K562 (cell line): ENCODE results near the gene TRIM38. TPM values are rescaled to one million over a fixed set of nuclear protein-coding genes. Genes with fewer than 3 reads are reported as not detected.
A peak's percentile ranks its signal among the peaks of the same experiment; 100 is the strongest.

Experiments used
- ATAC-seq: fragments of 200-7000 bp; cut with Tn5 transposase; 3 replicates; pipeline ENCODE4 v1.9.1; 2020; ENCODE audit warnings: moderate library complexity
- BruUV-seq: library from RNA; stranded (reverse); fragments of 400-500 nt; replicated peaks from 2 replicates; lab custom pipeline; 2021; lab: Mats Ljungman, UMichigan
- CTCF ChIA-PET: fragments of 300-600 bp; formaldehyde crosslinking; extraction: SDS; loops from one replicate; lab custom pipeline; 2021; ENCODE audit warnings: low intra/inter-chr PET ratio; lab: Yijun Ruan, JAX
- POLR2A ChIA-PET: fragments of 300-600, 350-650 bp; sonication (Branson Sonifier 250); formaldehyde crosslinking; extraction: SDS; loops from one replicate; lab custom pipeline; 2021; ENCODE audit warnings: antibody characterized with exemption, inconsistent platforms; lab: Yijun Ruan, JAX
- DNase-seq, 4 experiments: peaks; one replicate each; pipeline versions ENCODE4 v3.0.0 to v3.0.0-alpha.2; 2011 to 2018; ENCODE audit warnings: low spot score in 3 of 4, mixed read lengths in 3 of 4; ENCODE audit errors: extremely low read depth in 1 of 4
- FAIRE-seq: peaks from 2 replicates; lab custom pipeline; 2011; peaks lifted over from hg19 to GRCh38; lab: Jason Lieb, UNC
- H2AFZ ChIP-seq: 2 replicates; pipeline ENCODE4 v1.6.0; 2011; ENCODE audit warnings: low read depth, low read length, control low read depth, inconsistent platforms
- H3K27ac ChIP-seq: fragments of 200-600 bp; 3 replicates; pipeline ENCODE4 v1.8.0; 2011; ENCODE audit warnings: low read depth, mild to moderate bottlenecking, control low read depth, inconsistent platforms, low read length, moderate library complexity, mixed read lengths; ENCODE audit errors: extremely low read depth
- H3K27me3 ChIP-seq, 2 experiments: fragments of 300-600 bp in 1 of 2; 2 replicates in 1 of 2; 3 replicates in 1 of 2; pipeline versions ENCODE4 v1.6.0 to v1.8.0; 2011; ENCODE audit warnings: inconsistent platforms in 2 of 2, low read length in 2 of 2, mild to moderate bottlenecking in 1 of 2, mixed read lengths in 1 of 2, moderate library complexity in 1 of 2; ENCODE audit not compliant: control insufficient read depth in 2 of 2, insufficient read depth in 2 of 2
- H3K36me3 ChIP-seq: fragments of 300-600 bp; 3 replicates; pipeline ENCODE4 v1.8.0; 2011; ENCODE audit warnings: mild to moderate bottlenecking, low read length, inconsistent platforms; ENCODE audit not compliant: control insufficient read depth, insufficient read depth
- H3K4me1 ChIP-seq, 2 experiments: fragments of 200-600 bp in 1 of 2; replicated peaks in 1 of 2; 2 replicates in 1 of 2; 3 replicates in 1 of 2; pipeline versions ENCODE4 v1.5.1 to v1.8.0; 2011; ENCODE audit warnings: inconsistent platforms in 2 of 2, low read length in 2 of 2, mild to moderate bottlenecking in 1 of 2, mixed read lengths in 1 of 2, moderate library complexity in 1 of 2; ENCODE audit not compliant: control insufficient read depth in 2 of 2, insufficient read depth in 2 of 2
- H3K4me2 ChIP-seq: 2 replicates; pipeline ENCODE4 v1.6.1; 2011; ENCODE audit warnings: low read length, control low read depth, inconsistent platforms, mixed read lengths; ENCODE audit not compliant: insufficient read depth
- H3K4me3 ChIP-seq: fragments of 200-600 bp; sonication (generic), shearing (Covaris generic); 2 replicates; pipeline ENCODE4 v1.5.1; 2016; ENCODE audit warnings: control low read depth, inconsistent platforms
- H3K79me2 ChIP-seq: fragments of 200-600 bp; 3 replicates; pipeline ENCODE4 v1.8.0; 2011; ENCODE audit warnings: low read length, inconsistent platforms; ENCODE audit not compliant: control insufficient read depth, insufficient read depth
- H3K9ac ChIP-seq, 2 experiments: 2 replicates each; pipeline versions ENCODE4 v1.6.0 to v1.6.1; 2011; ENCODE audit warnings: low read depth in 2 of 2, low read length in 2 of 2, control low read depth in 1 of 2, inconsistent platforms in 1 of 2, mild to moderate bottlenecking in 1 of 2, mixed read lengths in 1 of 2; ENCODE audit not compliant: insufficient read depth in 1 of 2
- H3K9me1 ChIP-seq: one replicate; pipeline ENCODE4 v1.6.0; 2011; ENCODE audit warnings: inconsistent platforms, mild to moderate bottlenecking, low read length, moderate library complexity; ENCODE audit not compliant: control insufficient read depth, insufficient read depth
- H3K9me3 ChIP-seq: replicated peaks from 2 replicates; pipeline ENCODE4 v1.5.1; 2011; ENCODE audit warnings: low read depth, low read length, inconsistent platforms; ENCODE audit not compliant: control insufficient read depth, insufficient read depth
- H4K20me1 ChIP-seq: replicated peaks from 2 replicates; pipeline ENCODE4 v1.6.1; 2011; ENCODE audit warnings: low read length, inconsistent platforms, mixed read lengths; ENCODE audit not compliant: control insufficient read depth, insufficient read depth
- GTF2E2 ChIP-seq: fragments of 200-800 bp; sonication (Bioruptor generic); IDR thresholded peaks from 2 replicates; pipeline ENCODE4 v1.6.1; 2016; ENCODE audit warnings: missing genetic modification characterization, missing compliant biosample characterization
- NCOA1 ChIP-seq: fragments of 450-650 bp; IDR thresholded peaks from 2 replicates; pipeline ENCODE4 v1.6.1; 2016; ENCODE audit warnings: low read depth
- NRF1 ChIP-seq, 2 experiments: fragments of 450-650 bp; IDR thresholded peaks in 1 of 2; conservative IDR thresholded peaks in 1 of 2; 2 replicates each; pipeline ENCODE4 v1.6.1; 2014; ENCODE audit warnings: mild to moderate bottlenecking in 2 of 2
- POLR3A ChIP-seq: IDR thresholded peaks from 2 replicates; pipeline ENCODE4 v1.6.1; 2011; ENCODE audit warnings: borderline replicate concordance, mild to moderate bottlenecking, moderate library complexity; ENCODE audit not compliant: insufficient read length, insufficient read depth; ENCODE audit errors: extremely low read depth
- SMAD2 ChIP-seq: fragments of 150-350 bp; IDR thresholded peaks from 2 replicates; pipeline ENCODE4 v1.6.1; 2014; ENCODE audit warnings: low read depth, mild to moderate bottlenecking, low read length
- STAG1 ChIP-seq: sonication (generic); formaldehyde crosslinking; IDR thresholded peaks from 2 replicates; pipeline ENCODE4 v1.5.0; 2020; ENCODE audit warnings: missing genetic modification reagents, borderline replicate concordance
- ZC3H11A ChIP-seq: IDR thresholded peaks from 2 replicates; pipeline ENCODE4 v1.6.1; 2012; ENCODE audit warnings: low read depth, low read length, improper control_type of control experiment
- ZNF316 ChIP-seq: fragments of 450-650 bp; IDR thresholded peaks from 2 replicates; pipeline ENCODE4 v1.6.1; 2016
- WGBS: fragments of 100-300 bp; shearing (Covaris generic); methylation state at CpG from one replicate; pipeline ENCODE4 v1.1.6; 2016; ENCODE audit warnings: low coverage, mixed read lengths; ENCODE audit not compliant: insufficient coverage; ENCODE audit errors: missing lambda C conversion rate; 5-methylcytosine and 5-hydroxymethylcytosine counted together
- in situ Hi-C: fragments of 300-500 bp; cut with MboI; formaldehyde crosslinking; loops from 4 replicates; pipeline ENCODE4 v1.15.0; 2018; ENCODE audit warnings: inconsistent platforms, mixed read lengths
- intact Hi-C: fragments of 100-400 bp; cut with micrococcal nuclease; formaldehyde crosslinking; loops from 2 replicates; pipeline ENCODE4 v1.14.2; 2022
- polyA plus RNA-seq, 8 experiments: library from polyadenylated mRNA; depleted of rRNA in 4 of 8; stranded (reverse) in 5 of 8; unstranded in 3 of 8; fragments of >200 nt; fragmentation: Nextera tagmentation in 2 of 8; fragmentation: Illumina TruSeq in 1 of 8; extraction: Ambion mirVana in 2 of 8; extraction: Trizol in 1 of 8; gene quantifications; 2 replicates each; pipeline versions ENCODE4 v1.2.1 to v1.2.3, GENCODE V29; 2011 to 2014; ENCODE audit warnings: inconsistent platforms in 1 of 8, missing spikeins in 1 of 8
- total RNA-seq, 7 experiments: library from RNA; depleted of rRNA in 6 of 7; stranded (reverse); fragments of >200 nt in 6 of 7; fragmentation: Illumina TruSeq in 2 of 7; extraction: Trizol in 2 of 7; gene quantifications; 2 replicates each; pipeline versions ENCODE4 v1.2.1 to v1.2.3, GENCODE V29; 2011 to 2021; ENCODE audit warnings: low replicate concordance in 1 of 7

The TRIM38 gene
- total and polyA plus RNA-seq, 9 of the 15 experiments (the other 6 are each of a cell fraction or from before 2014, with no cell fraction given) = 1.7 to 6.7 (median 6.3) TPM

- TF ChIP-seq SMAD2 (no peak), STAG1 (CRISPR knock-in tag) (no peak), ZNF316 (peak; percentile 81), NCOA1 (no peak)
These were observed 12.9 kb upstream of the TRIM38 start (continued) for GRCh38 chr6:25949695-25950094.

GRCh38 chr6:25950297-25950696, 12.3 kb upstream of the TRIM38 start:
- no peaks in the 10 kb centered on the region; a peak in 1 of 5 replicates for H3K4me1 ChIP-seq
- H4K20me1 ChIP-seq = no peaks in the 10 kb centered on the region
- in situ Hi-C loops (no loop called here), intact Hi-C loops (no loop called here)
- BruUV-seq = no TSS peak
- DNase-seq (no peak), ATAC-seq (no peak), FAIRE-seq (no peak)
- H3K4me3 ChIP-seq = no peak overlapping the region
- H3K9ac ChIP-seq = no peak overlapping the region
- H3K9me1 ChIP-seq = no peaks in the 10 kb centered on the region
- TF ChIP-seq POLR3A (no peak), GTF2E2 (tag) (no peak), ZC3H11A (no peak), NRF1 (conservative IDR thresholded peaks at IDR 0.05 in 1 of 2, IDR thresholded peaks at IDR 0.05 in 1 of 2) (peak; percentile 55)
- peaks cover 3% of the 10 kb centered on the region; the same call in 1 of the 2 replicates for H3K9me3 ChIP-seq
- CTCF ChIA-PET = no interaction called here
- WGBS = 30% methylated on average over 4 of the region's 4 CpGs
- H3K27me3 ChIP-seq = no peaks in the 10 kb centered on the region
- H3K4me2 ChIP-seq = no peak overlapping the region
- no peak overlapping the region for H3K27ac ChIP-seq
- no peaks in the 10 kb centered on the region for H3K79me2 ChIP-seq
- POLR2A ChIA-PET = interaction anchor here (1.3 kb wide), 1 partner anchor 76 kb away, joined by 4 read pairs; no protein-coding TSS in a partner anchor
- H3K36me3 ChIP-seq = no peaks in the 10 kb centered on the region
- H2AFZ ChIP-seq = no peak overlapping the region
